Measurements from ENCODE around the gene MCC.

The MCC gene

DNA sequence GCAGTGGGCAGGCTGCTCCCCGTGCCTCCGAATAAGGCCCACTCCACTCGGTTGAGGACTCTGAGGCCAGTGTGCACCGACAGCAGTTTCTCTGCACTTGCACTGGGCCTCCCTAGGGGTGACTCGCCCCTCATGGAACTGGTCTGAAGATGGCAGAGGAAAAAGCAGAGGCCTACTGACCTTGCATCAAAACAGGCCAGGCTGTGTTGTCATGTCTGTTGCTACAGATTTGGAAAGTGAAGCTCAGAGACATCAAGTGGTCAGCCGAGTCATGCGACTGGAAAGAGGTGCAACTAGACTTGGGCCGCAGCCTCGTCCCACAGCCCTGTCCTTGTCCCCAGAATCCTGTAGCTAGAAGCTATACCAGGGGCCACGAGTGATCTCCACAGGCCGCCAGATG is 433.4 kb downstream of the MCC start:
- no peak for DNase-seq (ENCODE audit: low read depth)

GRCh38 chr5:113053511-113053995 is 434.7 kb downstream of the MCC start:
- no peak for DNase-seq (ENCODE audit: low read depth)

- no peak for DNase-seq (ENCODE audit: low read depth)
Measured at GRCh38 chr5:113052041-113052795, 436.0 kb downstream of the MCC start.

DNA sequence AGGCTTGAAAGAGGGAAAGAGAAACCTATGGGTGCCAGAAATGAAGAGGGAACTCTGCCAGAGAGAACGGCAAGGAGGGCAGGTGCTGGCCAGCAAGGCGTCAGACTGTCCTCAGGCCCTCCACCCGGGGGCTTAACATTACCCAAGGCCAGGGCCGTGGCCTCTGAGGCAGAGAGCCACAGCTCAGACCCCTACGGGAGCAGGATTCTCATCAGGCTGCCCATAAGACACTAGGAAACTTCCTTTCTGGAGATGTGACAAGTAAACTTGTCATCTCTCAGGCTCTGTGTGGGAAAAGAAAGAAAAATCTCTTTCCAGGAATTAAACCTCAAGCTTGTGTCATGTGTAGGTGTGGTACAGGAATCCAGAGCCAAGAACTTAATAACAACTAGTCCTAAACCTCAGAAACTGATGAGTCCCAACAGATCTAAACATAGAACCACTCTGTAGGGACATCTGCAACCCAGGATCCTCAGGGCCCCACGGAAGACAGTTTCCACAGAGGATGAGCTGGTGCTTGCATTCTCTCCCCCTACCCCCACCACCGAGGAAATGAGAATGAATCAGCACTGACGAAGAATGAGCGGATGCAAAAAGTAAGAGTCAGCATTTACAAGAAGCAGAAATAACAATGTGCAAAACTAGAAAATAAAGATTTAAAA is 437.4 kb downstream of the MCC start:
- no peak for DNase-seq (ENCODE audit: low read depth)

DNA sequence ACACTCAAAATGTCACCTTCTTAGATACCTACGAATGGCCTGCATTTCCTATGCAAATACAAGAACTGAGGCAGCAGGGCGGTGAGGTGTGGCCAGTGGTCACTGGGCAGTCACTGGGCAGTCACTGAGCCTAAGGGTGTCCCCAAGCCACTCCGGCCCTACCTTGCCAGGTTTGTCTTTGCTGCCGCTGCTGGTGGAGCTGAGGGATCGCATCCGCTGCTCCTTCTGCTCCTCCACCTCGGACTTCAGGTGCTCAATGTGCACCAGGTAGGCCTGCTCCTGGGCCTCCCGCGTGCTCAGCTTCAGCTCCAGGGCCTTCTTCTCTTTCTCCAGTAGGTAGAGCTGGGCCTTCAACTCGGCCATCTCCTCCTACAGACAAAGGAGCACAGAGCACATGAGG is 439.3 kb downstream of the MCC start:
- DNase-seq (ENCODE audit: low read depth), result no peak

DNA sequence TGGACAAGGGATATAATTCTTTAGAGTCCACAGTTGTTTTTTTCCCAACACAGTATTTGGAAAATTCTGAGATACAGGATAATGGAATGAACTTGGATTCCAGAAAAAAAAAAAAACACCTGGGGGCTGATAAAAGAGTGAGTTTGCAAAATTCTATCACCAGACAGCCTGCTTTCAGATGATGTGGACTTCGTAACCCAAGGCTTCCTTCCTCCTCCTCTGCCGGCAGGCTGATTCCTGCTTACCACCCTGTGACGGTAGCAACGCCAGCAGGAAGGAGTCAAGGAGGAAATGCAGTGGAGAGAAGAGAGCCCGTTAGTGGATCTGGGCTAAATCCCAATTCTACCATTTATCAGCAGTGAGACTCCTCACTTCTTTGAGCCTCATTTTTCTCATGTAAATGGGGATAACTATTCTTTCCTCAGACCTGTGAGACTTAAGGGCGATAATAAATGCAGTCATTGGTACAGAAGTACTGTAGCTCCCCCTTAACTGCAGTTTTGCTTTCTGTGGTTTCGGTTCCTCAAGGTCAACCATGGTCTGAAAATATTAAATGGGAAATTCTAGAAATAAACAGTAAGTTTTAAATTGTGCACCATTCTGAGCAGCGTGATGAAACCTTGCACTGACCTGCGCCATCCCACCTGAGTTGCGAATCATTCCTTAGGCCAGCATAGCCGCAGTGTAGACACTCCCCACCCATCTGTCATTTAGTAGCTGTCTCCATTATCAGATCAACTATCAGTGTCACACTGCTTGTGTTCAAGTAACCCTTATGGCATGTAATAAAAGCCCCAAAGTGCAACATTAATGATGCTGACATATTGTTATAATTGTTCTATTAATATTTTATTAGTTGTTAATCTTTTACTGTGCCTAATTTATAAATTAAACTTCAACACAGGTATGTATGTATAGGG is 440.3 kb downstream of the MCC start:
- no peak for DNase-seq (ENCODE audit: low read depth)

DNA sequence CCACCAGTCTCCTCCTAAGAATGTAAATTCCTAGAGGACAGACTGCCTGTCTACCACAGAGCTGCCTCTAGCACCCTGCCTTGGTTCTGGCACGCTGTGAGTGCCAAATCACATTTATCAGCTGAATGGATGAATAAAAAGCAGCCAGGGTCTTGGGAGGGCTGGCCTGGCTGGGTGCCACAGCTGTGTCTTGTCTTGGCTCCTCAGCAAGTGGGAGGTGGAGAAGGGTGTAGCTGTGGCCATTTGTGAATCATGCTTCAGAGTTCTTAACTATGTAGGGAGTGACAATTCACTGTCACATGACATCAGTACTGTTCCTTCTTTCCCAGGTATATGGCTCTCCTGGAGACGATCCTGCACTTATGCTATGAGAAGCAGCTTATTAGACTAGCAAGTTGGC is 441.0 kb downstream of the MCC start:
- DNase-seq (ENCODE audit: low read depth), result no peak

DNA sequence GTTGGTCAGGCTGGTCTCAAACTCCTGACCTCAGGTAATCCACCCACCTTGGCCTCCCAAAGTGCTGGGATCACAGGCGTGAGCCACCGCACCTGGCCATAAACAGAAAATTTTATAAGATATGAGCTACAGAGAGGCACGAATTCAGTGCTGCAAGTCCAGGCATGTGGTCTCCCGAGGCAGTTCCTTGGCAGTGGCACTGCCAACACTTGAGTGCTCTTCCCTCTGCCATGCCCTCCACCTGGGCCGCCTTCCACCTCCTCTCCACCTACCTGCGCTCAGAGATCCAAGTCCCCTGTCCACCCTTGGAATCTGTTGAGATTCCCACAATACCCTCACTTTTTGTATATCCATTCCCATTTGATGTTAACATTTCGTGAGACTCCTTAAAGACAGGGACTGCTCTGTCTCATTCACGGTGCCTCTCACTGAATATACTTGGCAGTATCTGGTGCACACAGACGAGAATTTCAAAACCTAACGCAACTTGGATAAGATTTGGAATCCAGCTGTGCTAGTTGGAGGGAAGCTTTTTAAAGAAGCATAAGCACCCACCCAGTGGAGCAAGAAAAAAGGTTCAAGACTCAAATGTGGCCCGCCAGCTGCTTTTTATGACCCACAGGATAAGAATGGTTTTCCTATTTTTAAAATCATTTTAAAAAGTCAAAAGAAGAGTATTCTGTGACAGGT is 443.3 kb downstream of the MCC start:
- DNase-seq (ENCODE audit: low read depth), result no peak

- no peak for DNase-seq (ENCODE audit: low read depth)
Measured at GRCh38 chr5:113043491-113043931, 444.7 kb downstream of the MCC start.

GRCh38 chr5:113042491-113043243 is 445.6 kb downstream of the MCC start:
- DNase-seq (ENCODE audit: low read depth), result no peak

GRCh38 chr5:113040672-113041260 is 447.5 kb downstream of the MCC start:
- DNase-seq (ENCODE audit: low read depth), result no peak

- DNase-seq (ENCODE audit: low read depth), result no peak
Measured at GRCh38 chr5:113039934-113040285, 448.3 kb downstream of the MCC start.

DNA sequence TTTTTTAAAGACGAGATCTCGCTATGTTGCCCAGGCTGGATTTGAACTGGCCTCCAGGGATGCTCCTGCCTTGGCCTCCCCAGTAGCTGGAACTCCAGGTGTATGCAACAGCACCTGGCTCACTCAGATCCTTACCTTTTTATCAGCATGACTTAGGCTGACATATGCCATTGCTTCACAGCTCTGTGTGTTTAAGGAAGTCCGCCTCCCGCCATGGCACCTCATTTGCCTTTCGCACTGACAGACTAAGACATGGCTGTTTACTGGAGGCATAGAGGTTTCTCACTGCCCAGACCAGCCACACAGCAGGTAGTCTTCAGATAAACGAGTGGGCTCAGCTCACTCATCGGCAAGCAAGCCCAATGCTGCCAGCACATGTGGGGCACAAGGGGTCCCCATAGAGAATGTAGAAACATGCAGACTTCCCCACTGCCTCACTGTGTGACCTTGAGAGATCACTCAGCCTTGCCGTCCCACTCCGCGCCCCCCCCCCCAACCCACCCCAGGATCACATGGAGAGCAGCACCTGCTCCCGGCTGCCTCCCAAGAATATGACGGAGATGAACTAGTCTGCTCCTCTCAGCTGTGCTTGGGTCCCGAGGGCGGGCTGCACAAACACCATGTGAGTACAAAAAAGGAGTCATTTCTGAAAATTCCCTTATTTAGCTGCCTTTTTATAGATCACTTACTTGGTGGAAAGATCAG is 448.9 kb downstream of the MCC start:
- no peak for DNase-seq (ENCODE audit: low read depth)

DNA sequence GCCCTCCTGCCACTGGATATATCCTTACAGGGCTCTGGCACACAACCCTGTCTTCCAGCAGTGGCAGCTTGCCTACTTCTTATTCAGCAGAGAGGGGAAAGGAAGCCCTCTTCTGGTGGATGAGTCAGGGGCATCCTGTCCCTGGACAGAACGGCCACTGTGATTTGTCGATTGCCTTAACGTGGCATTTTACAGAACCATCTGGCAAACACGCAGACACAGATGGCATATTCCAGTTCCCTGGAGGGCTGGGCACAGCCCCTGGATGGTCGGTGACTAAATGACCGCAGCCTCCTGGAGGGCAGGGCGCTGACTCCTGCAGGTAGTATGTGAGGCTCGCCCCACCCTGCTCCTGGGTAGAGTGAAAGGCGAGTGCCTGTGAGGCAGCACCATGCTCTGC is 449.5 kb downstream of the MCC start:
- DNase-seq (ENCODE audit: low read depth), result no peak

DNA sequence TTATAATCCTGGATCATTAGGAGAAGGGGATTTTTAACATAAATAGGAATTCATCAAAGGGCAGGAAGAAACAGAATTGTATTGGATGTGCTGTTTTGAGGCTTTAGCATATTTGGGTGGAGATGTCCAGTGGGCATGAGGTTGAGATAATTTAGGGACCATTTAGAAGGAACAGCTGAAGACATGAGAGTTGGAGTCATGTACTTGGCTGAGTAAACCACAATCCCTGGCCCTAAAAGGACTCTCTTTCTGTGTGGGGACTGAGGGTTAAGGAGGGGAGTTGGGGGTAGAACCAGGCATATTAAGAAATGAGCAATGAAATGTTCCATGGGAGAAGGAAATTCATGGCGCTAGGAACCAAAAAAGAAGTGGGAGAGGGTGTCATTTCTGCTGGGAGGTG is 450.1 kb downstream of the MCC start:
- no peak for DNase-seq (ENCODE audit: low read depth)

GRCh38 chr5:113036826-113037225 is 451.4 kb downstream of the MCC start:
- DNase-seq (ENCODE audit: low read depth), result no peak

- no peak for DNase-seq (ENCODE audit: low read depth)
Measured at GRCh38 chr5:113036321-113036720, 451.9 kb downstream of the MCC start.

- DNase-seq (ENCODE audit: low read depth), result no peak
Measured at GRCh38 chr5:113035096-113035495, 453.2 kb downstream of the MCC start.

DNA sequence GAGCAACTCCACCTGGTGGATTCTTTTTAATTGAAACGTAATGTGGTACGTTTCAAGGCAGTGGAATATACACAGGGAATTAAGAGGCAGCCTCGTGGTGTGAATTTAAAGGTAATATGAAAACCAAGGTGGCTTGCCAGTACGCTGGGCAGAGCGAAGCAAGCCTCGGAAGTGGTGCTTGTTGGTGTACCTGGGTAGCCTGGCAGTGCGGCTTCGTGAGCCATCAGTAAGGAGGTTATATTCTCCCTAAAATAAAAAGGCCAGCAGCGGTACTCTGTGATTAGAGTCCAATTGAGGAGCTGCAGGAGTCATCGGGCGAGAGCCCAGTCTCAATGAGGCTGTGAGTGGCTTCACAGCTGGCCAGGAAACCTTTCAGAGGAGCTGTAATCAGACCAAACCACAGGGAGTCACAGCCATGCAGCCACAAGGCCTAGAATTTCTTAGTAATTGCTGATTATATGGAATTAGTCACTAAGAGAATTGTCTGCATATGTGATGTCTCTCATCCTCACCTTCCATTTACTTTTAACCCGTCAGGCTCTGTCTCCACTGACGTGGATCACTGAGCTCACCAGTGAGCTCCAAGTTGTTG is 454.0 kb downstream of the MCC start:
- no peak for DNase-seq (ENCODE audit: low read depth)

DNA sequence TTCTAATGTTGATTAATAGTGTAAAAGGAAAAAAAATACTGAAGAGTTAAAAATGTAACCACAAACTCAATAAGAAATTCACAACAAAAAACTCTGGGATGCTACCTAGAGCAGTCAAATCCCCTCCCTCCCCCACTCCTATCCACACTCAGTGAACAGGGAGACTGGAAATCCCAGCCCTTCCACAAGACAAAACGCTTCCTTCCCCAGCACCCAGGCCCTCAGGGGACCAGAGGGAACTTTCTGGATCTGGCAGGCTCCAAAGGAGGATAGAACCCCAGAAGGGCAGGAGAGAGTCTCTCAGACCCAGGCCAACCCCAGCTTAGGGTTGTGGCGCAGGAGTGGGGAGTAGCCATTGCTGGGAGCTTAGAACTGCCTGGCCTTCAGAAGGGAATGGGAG is 456.7 kb downstream of the MCC start:
- no peak for DNase-seq (ENCODE audit: low read depth)
